HepG2 (cell line): ENCODE data around the gene UBL7. TPM values are rescaled to one million over a fixed set of nuclear protein-coding genes. Genes with fewer than 3 reads are reported as not detected.
A peak's percentile ranks its signal among the peaks of the same experiment; 100 is the strongest.

Experiments used
- ARID4A ChIP-seq: sonication (generic); formaldehyde crosslinking; IDR thresholded peaks from 2 replicates; pipeline ENCODE4 v1.5.0; 2020; ENCODE audit warnings: mild to moderate bottlenecking, missing genetic modification reagents, borderline replicate concordance
- CTCF ChIP-seq: sonication (generic); formaldehyde crosslinking; IDR thresholded peaks from 2 replicates; pipeline ENCODE4 v1.5.0; 2020; ENCODE audit warnings: mild to moderate bottlenecking, missing genetic modification reagents, moderate library complexity
- E2F1 ChIP-seq: sonication (generic); formaldehyde crosslinking; IDR thresholded peaks from 2 replicates; pipeline ENCODE4 v1.5.0; 2020; ENCODE audit warnings: missing genetic modification reagents
- HMG20A ChIP-seq: IDR thresholded peaks from 2 replicates; pipeline ENCODE4 v1.6.1; 2016; ENCODE audit warnings: borderline replicate concordance
- HOXD1 ChIP-seq: sonication (generic); formaldehyde crosslinking; IDR thresholded peaks from 2 replicates; pipeline ENCODE4 v1.5.0; 2020; ENCODE audit warnings: missing genetic modification reagents
- JUND ChIP-seq: sonication (generic); formaldehyde crosslinking; IDR thresholded peaks from 2 replicates; pipeline ENCODE4 v1.8.0; 2022; ENCODE audit warnings: mild to moderate bottlenecking, missing genetic modification reagents
- KMT2A ChIP-seq: sonication (generic); formaldehyde crosslinking; IDR thresholded peaks from 2 replicates; pipeline ENCODE4 v1.4.0; 2020; ENCODE audit warnings: missing genetic modification reagents
- MYC ChIP-seq: sonication (generic); formaldehyde crosslinking; IDR thresholded peaks from 2 replicates; pipeline ENCODE4 v1.9.0; 2021; ENCODE audit warnings: missing genetic modification reagents, borderline replicate concordance
- TGIF2 ChIP-seq: IDR thresholded peaks from 2 replicates; pipeline ENCODE4 v1.6.1; 2016; ENCODE audit warnings: control low read depth, missing compliant biosample characterization
- THAP7 ChIP-seq: sonication (generic); formaldehyde crosslinking; IDR thresholded peaks from 2 replicates; pipeline ENCODE4 v1.8.1; 2023; ENCODE audit warnings: mild to moderate bottlenecking, missing genetic modification reagents
- USF2 ChIP-seq, 2 experiments: sonication (generic) in 1 of 2; formaldehyde crosslinking in 1 of 2; IDR thresholded peaks; 2 replicates each; pipeline versions ENCODE4 v1.5.1 to v1.6.1; 2011 to 2020; ENCODE audit warnings: borderline replicate concordance in 1 of 2, low read depth in 1 of 2, low read length in 1 of 2, mild to moderate bottlenecking in 1 of 2, missing genetic modification reagents in 1 of 2, moderate library complexity in 1 of 2
- ZBTB42 ChIP-seq: sonication (generic); formaldehyde crosslinking; IDR thresholded peaks from 2 replicates; pipeline ENCODE4 v1.5.0; 2020; ENCODE audit warnings: mild to moderate bottlenecking, missing genetic modification reagents
- ZFP36 ChIP-seq: fragments of 150-350 bp; IDR thresholded peaks from 2 replicates; pipeline ENCODE4 v1.6.1; 2018; ENCODE audit warnings: borderline replicate concordance, low read length, low read depth; ENCODE audit not compliant: partially characterized antibody
- ZKSCAN5 ChIP-seq: sonication (generic); formaldehyde crosslinking; IDR thresholded peaks from 2 replicates; pipeline ENCODE4 v1.5.1; 2020; ENCODE audit warnings: mild to moderate bottlenecking, missing genetic modification reagents
- ZMYM2 ChIP-seq: sonication (generic); formaldehyde crosslinking; IDR thresholded peaks from 2 replicates; pipeline ENCODE4 v1.8.0; 2022; ENCODE audit warnings: mild to moderate bottlenecking, missing genetic modification reagents
- ZMYM3 ChIP-seq: sonication (generic); formaldehyde crosslinking; IDR thresholded peaks from 2 replicates; pipeline ENCODE4 v1.5.1; 2020; ENCODE audit warnings: mild to moderate bottlenecking, missing genetic modification reagents
- polyA plus RNA-seq, 8 experiments: library from polyadenylated mRNA; depleted of rRNA in 3 of 8; stranded (reverse) in 7 of 8; unstranded in 1 of 8; fragments of >200 nt; fragmentation: Illumina TruSeq in 4 of 8; extraction: Trizol in 4 of 8; gene quantifications; 2 replicates each; pipeline versions ENCODE4 v1.2.1 to v1.2.3, GENCODE V29; 2011 to 2016; ENCODE audit warnings: low read depth in 4 of 8, missing spikeins in 1 of 8, mixed read lengths in 1 of 8; ENCODE audit not compliant: insufficient read depth in 1 of 8
- total RNA-seq, 5 experiments: library from RNA; depleted of rRNA; stranded (reverse); fragments of >200 nt; fragmentation: Illumina TruSeq; extraction: Trizol; gene quantifications; 2 replicates each; pipeline ENCODE4 v1.2.3, GENCODE V29; 2016; ENCODE audit warnings: low read depth in 1 of 5

UBL7 gene
- total and polyA plus RNA-seq, 2 of the 13 experiments (the other 11 are each of a cell fraction or from before 2014, with no cell fraction given): 55.0 to 63.5 TPM

GRCh38 chr15:74422652-74423430 lies 38.1 kb downstream of the UBL7 start (continued):
- TF ChIP-seq ZMYM2 (CRISPR knock-in tag): no peak
- peak; percentile 64 for TF ChIP-seq ZFP36
- TF ChIP-seq CTCF (CRISPR knock-in tag): 0 out of 2 replicates have a peak, but pooled peaks have one; percentile 9
- peak; percentile 81 for TF ChIP-seq ZBTB42
- no peak for TF ChIP-seq E2F1 (CRISPR knock-in tag)
- TF ChIP-seq TGIF2 (CRISPR knock-in tag): peak; percentile 40; the same call in 1 of the 2 replicates
- TF ChIP-seq ZKSCAN5 (CRISPR knock-in tag): no peak
- TF ChIP-seq HMG20A (CRISPR knock-in tag): no peak
- no peak for TF ChIP-seq THAP7 (CRISPR knock-in tag)
- TF ChIP-seq USF2 (IDR thresholded peaks at IDR 0.05; ENCODE audit: low read depth, low read length): peak; percentile 59
- no peak for TF ChIP-seq USF2 (CRISPR knock-in tag; IDR thresholded peaks at IDR 0.05; ENCODE audit: borderline replicate concordance)
- no peak for TF ChIP-seq JUND (CRISPR knock-in tag)
- peak; percentile 42; the same call in 1 of the 2 replicates for TF ChIP-seq ARID4A (CRISPR knock-in tag)
- TF ChIP-seq KMT2A: peak; percentile 54
- 0 out of 2 replicates have a peak, but pooled peaks have one; percentile 42 for TF ChIP-seq HOXD1 (CRISPR knock-in tag)
- TF ChIP-seq MYC (CRISPR knock-in tag): peak; percentile 52; the same call in 1 of the 2 replicates
- TF ChIP-seq ZMYM3 (CRISPR knock-in tag): peak; percentile 71
